OCI-LY7 (cell line): ENCODE data around the gene GABRG2.

ENCODE experiments used
- EZH2phosphoT487 ChIP-seq: fragments of 200-600 bp; sonication (generic); IDR thresholded peaks from 2 replicates; pipeline ENCODE4 v1.6.1; 2018; ENCODE audit warnings: low read depth, borderline replicate concordance, mild to moderate bottlenecking, mixed run types, antibody characterized with exemption, low read length, moderate library complexity, mixed read lengths
- TF ChIP-seq, protein P1 (sequence below): fragments of 200-600 bp; sonication (generic); conservative IDR thresholded peaks from 2 replicates; pipeline ENCODE4 v1.5.1; 2014; ENCODE audit warnings: mild to moderate bottlenecking, antibody characterized with exemption, low read length, moderate library complexity, mixed read lengths

DNA sequence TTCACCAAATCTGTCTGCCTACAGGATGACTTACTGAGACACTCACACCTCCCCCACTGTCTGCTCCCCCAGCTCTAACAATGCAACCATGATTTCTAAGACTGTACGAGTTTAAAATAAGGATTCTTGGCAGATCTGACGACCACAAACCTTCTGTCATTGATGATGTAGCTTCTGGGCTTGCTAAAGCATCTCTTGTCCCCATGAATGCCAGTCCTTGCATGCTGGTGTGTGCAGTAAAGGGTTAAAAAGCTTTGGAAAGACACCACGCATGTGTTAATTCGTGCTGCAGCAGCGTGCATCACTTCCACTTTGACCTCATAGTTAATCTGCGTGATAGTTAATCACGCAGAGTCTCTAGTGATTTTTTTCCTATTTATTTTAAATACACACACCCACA lies 411 bp upstream of the GABRG2 start:
- TF ChIP-seq, protein P1, sequence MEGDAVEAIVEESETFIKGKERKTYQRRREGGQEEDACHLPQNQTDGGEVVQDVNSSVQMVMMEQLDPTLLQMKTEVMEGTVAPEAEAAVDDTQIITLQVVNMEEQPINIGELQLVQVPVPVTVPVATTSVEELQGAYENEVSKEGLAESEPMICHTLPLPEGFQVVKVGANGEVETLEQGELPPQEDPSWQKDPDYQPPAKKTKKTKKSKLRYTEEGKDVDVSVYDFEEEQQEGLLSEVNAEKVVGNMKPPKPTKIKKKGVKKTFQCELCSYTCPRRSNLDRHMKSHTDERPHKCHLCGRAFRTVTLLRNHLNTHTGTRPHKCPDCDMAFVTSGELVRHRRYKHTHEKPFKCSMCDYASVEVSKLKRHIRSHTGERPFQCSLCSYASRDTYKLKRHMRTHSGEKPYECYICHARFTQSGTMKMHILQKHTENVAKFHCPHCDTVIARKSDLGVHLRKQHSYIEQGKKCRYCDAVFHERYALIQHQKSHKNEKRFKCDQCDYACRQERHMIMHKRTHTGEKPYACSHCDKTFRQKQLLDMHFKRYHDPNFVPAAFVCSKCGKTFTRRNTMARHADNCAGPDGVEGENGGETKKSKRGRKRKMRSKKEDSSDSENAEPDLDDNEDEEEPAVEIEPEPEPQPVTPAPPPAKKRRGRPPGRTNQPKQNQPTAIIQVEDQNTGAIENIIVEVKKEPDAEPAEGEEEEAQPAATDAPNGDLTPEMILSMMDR, result no peak
- TF ChIP-seq EZH2phosphoT487, result no peak
